Right cardiac atrium (tissue), 5 donors: ENCODE data around the gene EEFSEC. TPM values are rescaled to one million over a fixed set of nuclear protein-coding genes. Genes with fewer than 3 reads are reported as not detected.

ENCODE experiments used
- ATAC-seq, 2 donors: fragments of 200-7000 bp; cut with Tn5 transposase; one replicate each; pipeline versions ENCODE4 v1.8.0 to v1.9.1; 2020; ENCODE audit warnings: moderate library complexity in 2 of 2, mild to moderate bottlenecking in 1 of 2
- DNase-seq, 3 donors: peaks; one replicate each; pipeline ENCODE4 v3.0.0-alpha.2; 2020
- H3K27ac ChIP-seq: one replicate; pipeline ENCODE4 v1.5.1; 2013; ENCODE audit warnings: mild to moderate bottlenecking, low read length, control low read depth, moderate library complexity
- H3K27me3 ChIP-seq: one replicate; pipeline ENCODE4 v1.6.1; 2013; ENCODE audit not compliant: control insufficient read depth, insufficient read depth
- H3K4me1 ChIP-seq: one replicate; pipeline ENCODE4 v1.6.1; 2013; ENCODE audit warnings: low read length; ENCODE audit not compliant: control insufficient read depth, insufficient read depth
- H3K4me3 ChIP-seq: one replicate; pipeline ENCODE4 v1.5.1; 2013; ENCODE audit warnings: low read length, control low read depth
- H3K9me3 ChIP-seq: one replicate; pipeline ENCODE4 v1.6.1; 2013; ENCODE audit warnings: low read length; ENCODE audit not compliant: control insufficient read depth
- WGBS: extraction: QIAGEN DNeasy Blood & Tissue Kit; methylation state at CpG from one replicate; pipeline ENCODE4 v1.1.7; 2013; 5-methylcytosine and 5-hydroxymethylcytosine counted together
- intact Hi-C, 4 donors: fragments of 100-400 bp; cut with DNase I; formaldehyde crosslinking; loops; one replicate each; pipeline versions ENCODE4 v1.11.0 to v1.14.0; 2022 to 2023
- polyA plus RNA-seq: library from polyadenylated mRNA; stranded (reverse); fragments of 200-250 nt; gene quantifications from one replicate; pipeline ENCODE4 v1.2.3, GENCODE V29; 2013
- total RNA-seq, 4 donors: library from RNA; stranded (reverse); fragmentation: NEBNext Ultra II Directional; extraction: Animal tissue kit (Norgen Biotek cat#: 25700); gene quantifications; one replicate each; pipeline ENCODE4 v1.2.1, GENCODE V29; 2021
- donor health status: healthy with polysubstance abuse.
- donor health status: DM: no; HTN: yes; CAD: no.
- donor health status: DM: no; HTN: no; CAD: no.
- donor health status: DM: no; HTN: yes; CAD: no; lungs with severe emphysema.
- donor health status: DM: yes; HTN: yes; CAD: no.

EEFSEC gene
- total and polyA plus RNA-seq, 5 donors: 14.7 to 17.6 (median 15.6) TPM

- no peaks in the 10 kb centered on the region for H3K9me3 ChIP-seq
- 93% methylated on average over 5 of the region's 5 CpGs for WGBS
- intact Hi-C loops: no loop called here
- no peaks in the 10 kb centered on the region for H3K27me3 ChIP-seq
- H3K4me1 ChIP-seq: peaks cover 17% of the 10 kb centered on the region
- H3K4me3 ChIP-seq: no peak overlapping the region
- no peak for ATAC-seq
- peak overlapping the region; percentile 78 for H3K27ac ChIP-seq
- no peak for DNase-seq
Measured at GRCh38 chr3:128367221-128367620, 213.9 kb downstream of the EEFSEC start.

GRCh38 chr3:128367761-128368160, 214.5 kb downstream of the EEFSEC start:
- WGBS: 73% methylated on average over 4 of the region's 4 CpGs
- peaks cover 17% of the 10 kb centered on the region for H3K4me1 ChIP-seq
- H3K27ac ChIP-seq: peak overlapping the region; percentile 78
- DNase-seq: no peak
- intact Hi-C loops: no loop called here
- no peaks in the 10 kb centered on the region for H3K27me3 ChIP-seq
- ATAC-seq: no peak
- H3K9me3 ChIP-seq: no peaks in the 10 kb centered on the region
- H3K4me3 ChIP-seq: no peak overlapping the region

GRCh38 chr3:128368626-128369025, 215.3 kb downstream of the EEFSEC start:
- intact Hi-C loops: no loop called here
- no peak for ATAC-seq
- Histone ChIP-seq H3K27ac (peak overlapping the region; percentile 77), H3K9me3 (no peaks in the 10 kb centered on the region), H3K4me3 (no peak overlapping the region), H3K27me3 (no peaks in the 10 kb centered on the region), H3K4me1 (peaks cover 17% of the 10 kb centered on the region)
- 85% methylated on average over 7 of the region's 7 CpGs for WGBS
- DNase-seq: peak in 1 of 3 donors; percentile 22

GRCh38 chr3:128369121-128369703, 215.9 kb downstream of the EEFSEC start:
- H3K4me3 ChIP-seq: no peak overlapping the region
- intact Hi-C loops: no loop called here
- H3K4me1 ChIP-seq: peaks cover 17% of the 10 kb centered on the region
- no peaks in the 10 kb centered on the region for H3K27me3 ChIP-seq
- H3K9me3 ChIP-seq: no peaks in the 10 kb centered on the region
- ATAC-seq (peak; percentile 44 to 57), DNase-seq (peak in 1 of 3 donors; percentile 44)
- peak overlapping the region; percentile 81 for H3K27ac ChIP-seq
- 45% methylated on average over 2 of the region's 2 CpGs for WGBS

- Histone ChIP-seq H3K9me3 (no peaks in the 10 kb centered on the region), H3K4me3 (no peak overlapping the region), H3K27ac (peak overlapping the region; percentile 81), H3K4me1 (peaks cover 17% of the 10 kb centered on the region), H3K27me3 (no peaks in the 10 kb centered on the region)
- ATAC-seq (no peak), DNase-seq (peak in 1 of 3 donors; percentile 59)
- intact Hi-C loops: no loop called here
- 76% methylated on average over 10 of the region's 10 CpGs for WGBS
Measured at GRCh38 chr3:128369881-128370642, 216.8 kb downstream of the EEFSEC start.

GRCh38 chr3:128372281-128372680, 219.0 kb downstream of the EEFSEC start:
- no peaks in the 10 kb centered on the region for H3K27me3 ChIP-seq
- H3K4me3 ChIP-seq: no peak overlapping the region
- H3K27ac ChIP-seq: no peak overlapping the region
- 94% methylated on average over 5 of the region's 5 CpGs for WGBS
- intact Hi-C loops: no loop called here
- ATAC-seq (no peak), DNase-seq (no peak)
- H3K4me1 ChIP-seq: peaks cover 20% of the 10 kb centered on the region
- H3K9me3 ChIP-seq: no peaks in the 10 kb centered on the region

GRCh38 chr3:128372707-128373533, 219.6 kb downstream of the EEFSEC start:
- Histone ChIP-seq H3K27me3 (no peaks in the 10 kb centered on the region), H3K9me3 (no peaks in the 10 kb centered on the region), H3K4me1 (peaks cover 15% of the 10 kb centered on the region), H3K4me3 (no peak overlapping the region), H3K27ac (no peak overlapping the region)
- intact Hi-C loops: no loop called here
- ATAC-seq (no peak), DNase-seq (peak in 2 of 3 donors; percentile 13 to 16)
- WGBS: 93% methylated on average over 10 of the region's 10 CpGs

- H3K4me3 ChIP-seq: no peak overlapping the region
- no peaks in the 10 kb centered on the region for H3K9me3 ChIP-seq
- intact Hi-C loops: no loop called here
- no peaks in the 10 kb centered on the region for H3K27me3 ChIP-seq
- 90% methylated on average over 2 of the region's 2 CpGs for WGBS
- no peak overlapping the region for H3K27ac ChIP-seq
- peaks cover 16% of the 10 kb centered on the region for H3K4me1 ChIP-seq
- no peak for DNase-seq
- no peak for ATAC-seq
Measured at GRCh38 chr3:128374746-128375445, 221.6 kb downstream of the EEFSEC start.

GRCh38 chr3:128376516-128376915, 223.2 kb downstream of the EEFSEC start:
- H3K27ac ChIP-seq: no peak overlapping the region
- no peaks in the 10 kb centered on the region for H3K27me3 ChIP-seq
- intact Hi-C loops: no loop called here
- DNase-seq (no peak), ATAC-seq (no peak)
- H3K4me1 ChIP-seq: peaks cover 16% of the 10 kb centered on the region
- no peaks in the 10 kb centered on the region for H3K9me3 ChIP-seq
- no peak overlapping the region for H3K4me3 ChIP-seq

- Histone ChIP-seq H3K4me3 (no peak overlapping the region), H3K9me3 (no peaks in the 10 kb centered on the region), H3K27me3 (no peaks in the 10 kb centered on the region), H3K27ac (peak overlapping the region; percentile 63), H3K4me1 (peaks cover 21% of the 10 kb centered on the region)
- WGBS: 51% methylated on average over 10 of the region's 10 CpGs
- ATAC-seq (peak; percentile 60 to 67), DNase-seq (peak; percentile 45 to 78 (median 74))
- intact Hi-C loops: no loop called here
Measured at GRCh38 chr3:128378631-128379347, 225.5 kb downstream of the EEFSEC start.
